ENCODE data around the gene RNF151.

GRCh38 chr16:2005646-2006045 lies 39.0 kb downstream of the RNF151 start:
- TF ChIP-seq, protein P1, sequence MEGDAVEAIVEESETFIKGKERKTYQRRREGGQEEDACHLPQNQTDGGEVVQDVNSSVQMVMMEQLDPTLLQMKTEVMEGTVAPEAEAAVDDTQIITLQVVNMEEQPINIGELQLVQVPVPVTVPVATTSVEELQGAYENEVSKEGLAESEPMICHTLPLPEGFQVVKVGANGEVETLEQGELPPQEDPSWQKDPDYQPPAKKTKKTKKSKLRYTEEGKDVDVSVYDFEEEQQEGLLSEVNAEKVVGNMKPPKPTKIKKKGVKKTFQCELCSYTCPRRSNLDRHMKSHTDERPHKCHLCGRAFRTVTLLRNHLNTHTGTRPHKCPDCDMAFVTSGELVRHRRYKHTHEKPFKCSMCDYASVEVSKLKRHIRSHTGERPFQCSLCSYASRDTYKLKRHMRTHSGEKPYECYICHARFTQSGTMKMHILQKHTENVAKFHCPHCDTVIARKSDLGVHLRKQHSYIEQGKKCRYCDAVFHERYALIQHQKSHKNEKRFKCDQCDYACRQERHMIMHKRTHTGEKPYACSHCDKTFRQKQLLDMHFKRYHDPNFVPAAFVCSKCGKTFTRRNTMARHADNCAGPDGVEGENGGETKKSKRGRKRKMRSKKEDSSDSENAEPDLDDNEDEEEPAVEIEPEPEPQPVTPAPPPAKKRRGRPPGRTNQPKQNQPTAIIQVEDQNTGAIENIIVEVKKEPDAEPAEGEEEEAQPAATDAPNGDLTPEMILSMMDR (conservative IDR thresholded peaks at IDR 0.05 in 1 of 2, IDR thresholded peaks at IDR 0.05 in 1 of 2; ENCODE audit: extremely low read depth in 1 of 2, insufficient read depth in 1 of 2, low read depth in 1 of 2, low read length in 2 of 2) = no peak
- TF ChIP-seq EZH2 (IDR thresholded peaks at IDR 0.05; ENCODE audit: borderline replicate concordance, low read length) = no peak

All from mammary epithelial cell (primary cell).